OCI-LY3 (cell line): ENCODE data around the gene PSMG2.

Experiments
- CTCF ChIP-seq: fragments of 200-600, 300-600 bp; sonication (generic); IDR thresholded peaks from 2 replicates; pipeline ENCODE4 v1.5.1; 2014; ENCODE audit warnings: antibody characterized with exemption, low read length, low read depth
- EZH2phosphoT487 ChIP-seq: fragments of 200-600 bp; shearing (Covaris generic); IDR thresholded peaks from 2 replicates; pipeline ENCODE4 v1.6.1; 2018; ENCODE audit warnings: antibody characterized with exemption, mixed run types, low read depth

- no peak for TF ChIP-seq CTCF
- no peak for TF ChIP-seq EZH2phosphoT487
These were observed 44.3 kb upstream of the PSMG2 start for GRCh38 chr18:12658426-12659138.
